Esophagus (tissue), 2 donors: Measurements from ENCODE around the gene GNMT. TPM values are rescaled to one million over a fixed set of nuclear protein-coding genes. Genes with fewer than 3 reads are reported as not detected.

ENCODE experiments used
- H3K27ac ChIP-seq, 2 donors: one replicate each; pipeline ENCODE4 v1.5.1; 2013; ENCODE audit warnings: low read depth in 2 of 2, mild to moderate bottlenecking in 2 of 2, inconsistent platforms in 1 of 2, low read length in 1 of 2, moderate library complexity in 1 of 2
- H3K27me3 ChIP-seq, 2 donors: one replicate each; pipeline ENCODE4 v1.6.1; 2013; ENCODE audit warnings: low read length in 2 of 2, control low read depth in 1 of 2, mild to moderate bottlenecking in 1 of 2; ENCODE audit not compliant: insufficient read depth in 2 of 2, control insufficient read depth in 1 of 2
- H3K36me3 ChIP-seq, 2 donors: one replicate each; pipeline ENCODE4 v1.6.1; 2013; ENCODE audit warnings: low read length in 1 of 2; ENCODE audit not compliant: control insufficient read depth in 2 of 2, insufficient read depth in 2 of 2
- H3K4me1 ChIP-seq, 2 donors: one replicate each; pipeline ENCODE4 v1.6.1; 2013; ENCODE audit warnings: low read length in 1 of 2; ENCODE audit not compliant: control insufficient read depth in 2 of 2, insufficient read depth in 2 of 2
- H3K4me3 ChIP-seq, 2 donors: one replicate each; pipeline ENCODE4 v1.5.1; 2013; ENCODE audit warnings: low read length in 2 of 2, mild to moderate bottlenecking in 2 of 2, low read depth in 1 of 2, moderate library complexity in 1 of 2
- H3K9me3 ChIP-seq, 2 donors: one replicate each; pipeline ENCODE4 v1.6.1; 2013; ENCODE audit warnings: mild to moderate bottlenecking in 2 of 2, low read depth in 1 of 2, low read length in 1 of 2, moderate library complexity in 1 of 2; ENCODE audit not compliant: control insufficient read depth in 2 of 2, insufficient read depth in 1 of 2
- WGBS, 2 donors: extraction: QIAGEN DNeasy Blood & Tissue Kit; methylation state at CpG; one replicate each; pipeline ENCODE4 v1.1.7; 2013; 5-methylcytosine and 5-hydroxymethylcytosine counted together
- polyA plus RNA-seq, 2 donors: library from polyadenylated mRNA; stranded (reverse); fragments of 200-250 nt; gene quantifications; one replicate each; pipeline ENCODE4 v1.2.3, GENCODE V29; 2013
- donor health status: healthy with polysubstance abuse.
- donor health status: Bipolar disorder and iron deficiency.

GNMT gene
- polyA plus RNA-seq, 2 donors: 0.18 to 0.67 TPM

- no peaks in the 10 kb centered on the region for H3K27me3 ChIP-seq
- 63 to 77% methylated on average over 4 of the region's 4 CpGs for WGBS, 2 donors
- peaks cover 12 to 26% of the 10 kb centered on the region in 2 donors for H3K36me3 ChIP-seq
- H3K4me1 ChIP-seq: peaks cover 0 to 7% of the 10 kb centered on the region in 2 donors
- H3K9me3 ChIP-seq: no peaks in the 10 kb centered on the region
- no peak overlapping the region for H3K4me3 ChIP-seq
- peak overlapping the region in 1 of 2 donors; percentile 34 for H3K27ac ChIP-seq
Measured at GRCh38 chr6:42970871-42971612, 10.5 kb downstream of the GNMT start.

DNA sequence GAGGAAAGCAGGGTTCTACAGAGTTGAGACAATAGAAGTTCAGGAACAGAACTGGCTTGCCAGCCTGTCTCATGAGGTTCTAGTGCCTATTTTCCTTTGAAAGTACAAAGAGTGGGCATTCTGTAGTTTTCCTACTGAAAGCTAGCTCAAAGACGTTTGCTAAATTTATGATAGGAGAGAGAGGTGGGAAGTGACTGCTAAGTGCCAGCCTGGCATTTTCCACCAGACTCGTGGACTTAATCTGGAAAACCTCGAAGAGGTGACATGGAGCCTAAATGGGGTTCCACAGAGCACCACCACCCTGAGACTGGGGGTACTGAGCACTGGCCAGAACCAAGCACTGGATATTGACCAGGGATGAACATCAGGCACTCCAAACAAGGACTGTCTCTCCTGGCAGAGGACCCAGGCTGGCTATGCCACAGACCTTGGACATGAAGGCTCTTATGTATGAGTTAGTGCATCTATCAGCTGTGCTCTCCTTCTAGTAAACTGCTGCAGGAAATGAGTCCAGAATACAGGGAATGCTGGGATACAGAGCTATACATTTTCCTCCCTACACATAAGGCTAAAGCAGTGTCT, 11.3 kb downstream of the GNMT start:
- Histone ChIP-seq H3K4me1 (peaks cover 0 to 7% of the 10 kb centered on the region in 2 donors), H3K36me3 (peaks cover 12 to 20% of the 10 kb centered on the region in 2 donors), H3K9me3 (no peaks in the 10 kb centered on the region), H3K27me3 (no peaks in the 10 kb centered on the region), H3K27ac (no peak overlapping the region), H3K4me3 (no peak overlapping the region)
- WGBS, 2 donors: 85 to 91% methylated on average over 3 of the region's 3 CpGs

GRCh38 chr6:42973926-42974325, 13.4 kb downstream of the GNMT start:
- WGBS, 2 donors: 86 to 92% methylated on average over 3 of the region's 3 CpGs
- Histone ChIP-seq H3K27me3 (no peaks in the 10 kb centered on the region), H3K4me1 (peaks cover 0 to 7% of the 10 kb centered on the region in 2 donors), H3K9me3 (no peaks in the 10 kb centered on the region), H3K27ac (no peak overlapping the region), H3K4me3 (no peak overlapping the region), H3K36me3 (peaks cover 4 to 6% of the 10 kb centered on the region in 2 donors)

DNA sequence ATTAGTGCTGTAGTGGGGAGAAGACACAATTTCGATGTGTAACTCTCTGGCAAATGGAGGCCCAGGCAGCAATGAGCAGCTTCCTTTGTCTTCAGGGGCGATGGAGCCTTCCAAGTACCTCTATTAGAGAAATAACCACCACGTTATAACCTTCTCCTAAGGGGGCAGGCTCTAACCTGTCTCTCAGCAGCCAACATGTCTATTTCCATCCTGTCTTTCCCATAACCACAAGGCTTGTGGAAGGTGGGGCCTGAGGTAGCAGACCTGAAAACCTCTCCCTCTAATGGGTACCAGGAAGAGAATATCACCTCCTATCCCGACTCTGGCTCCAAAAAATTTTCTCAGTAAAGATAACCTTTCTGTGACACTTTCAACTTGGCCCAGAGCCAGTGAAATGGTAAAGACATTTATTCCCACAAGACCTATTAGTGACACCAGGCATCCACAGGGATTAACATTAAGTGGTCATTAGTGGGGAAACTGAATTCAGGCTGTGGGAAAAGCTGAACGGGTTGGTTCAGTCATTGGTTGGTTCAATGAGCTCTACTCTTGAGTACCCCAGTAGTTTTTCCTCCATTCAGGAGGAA, 14.5 kb downstream of the GNMT start:
- no peaks in the 10 kb centered on the region for H3K27me3 ChIP-seq
- H3K9me3 ChIP-seq: no peaks in the 10 kb centered on the region
- H3K27ac ChIP-seq: no peak overlapping the region
- no peak overlapping the region for H3K4me3 ChIP-seq
- peaks cover 0 to 11% of the 10 kb centered on the region in 2 donors for H3K4me1 ChIP-seq
- no peaks in the 10 kb centered on the region for H3K36me3 ChIP-seq
- 62 to 63% methylated on average over 5 of the region's 5 CpGs for WGBS, 2 donors

DNA sequence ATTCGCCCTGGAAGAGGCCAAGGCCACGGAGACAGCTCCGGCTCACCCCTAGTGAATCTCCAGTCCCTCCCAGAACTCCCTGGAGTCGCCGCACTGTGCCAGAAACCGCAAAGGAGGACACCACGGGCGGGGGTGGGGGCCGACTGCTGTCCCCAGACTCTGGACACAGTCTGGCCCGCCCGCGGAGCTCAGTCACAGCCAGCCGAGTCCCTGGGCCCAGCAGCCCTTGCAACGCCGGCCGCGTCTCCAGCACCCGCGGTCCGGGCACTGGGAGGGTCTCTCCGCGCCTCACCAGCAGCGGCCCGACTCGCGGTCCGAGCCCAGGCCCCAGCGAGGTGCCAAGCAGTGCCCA, 17.9 kb downstream of the GNMT start:
- WGBS, 2 donors: 0% methylated on average over 28 of the region's 28 CpGs
- peak overlapping the region; percentile 87 to 90 for H3K27ac ChIP-seq
- H3K27me3 ChIP-seq: no peaks in the 10 kb centered on the region
- H3K36me3 ChIP-seq: no peaks in the 10 kb centered on the region
- peak overlapping the region; percentile 71 to 97 for H3K4me3 ChIP-seq
- peaks cover 0 to 10% of the 10 kb centered on the region in 2 donors for H3K4me1 ChIP-seq
- H3K9me3 ChIP-seq: no peaks in the 10 kb centered on the region

- H3K4me1 ChIP-seq: peaks cover 3 to 12% of the 10 kb centered on the region in 2 donors
- WGBS, 2 donors: 0% methylated on average over 48 to 59 of the region's 59 CpGs
- H3K9me3 ChIP-seq: no peaks in the 10 kb centered on the region
- H3K36me3 ChIP-seq: no peaks in the 10 kb centered on the region
- H3K27me3 ChIP-seq: no peaks in the 10 kb centered on the region
- peak within 1 kb of the TSS; percentile 71 to 97 for H3K4me3 ChIP-seq
- peak within 1 kb of the TSS; percentile 87 to 90 for H3K27ac ChIP-seq
Measured at GRCh38 chr6:42978839-42979522, 18.4 kb downstream of the GNMT start, which contains the start of gene PEX6. TSS of gene PEX6 (minus strand) at chr6:42979181. CDS start at chr6:42979150, 31 bp downstream.

- H3K36me3 ChIP-seq: no peaks in the 10 kb centered on the region
- no peaks in the 10 kb centered on the region for H3K9me3 ChIP-seq
- peaks cover 3 to 11% of the 10 kb centered on the region in 2 donors for H3K4me1 ChIP-seq
- H3K27ac ChIP-seq: peak overlapping the region; percentile 87 to 90
- WGBS, 2 donors: 37 to 43% methylated on average over 9 of the region's 9 CpGs
- H3K4me3 ChIP-seq: peak overlapping the region; percentile 71 to 97
- H3K27me3 ChIP-seq: no peaks in the 10 kb centered on the region
Measured at GRCh38 chr6:42979523-42980177, 19.1 kb downstream of the GNMT start.

GRCh38 chr6:42981836-42982235, 21.3 kb downstream of the GNMT start:
- Histone ChIP-seq H3K36me3 (no peaks in the 10 kb centered on the region), H3K4me3 (no peak overlapping the region), H3K9me3 (no peaks in the 10 kb centered on the region), H3K27me3 (no peaks in the 10 kb centered on the region), H3K27ac (no peak overlapping the region), H3K4me1 (peaks cover 3 to 21% of the 10 kb centered on the region in 2 donors)
- 87 to 89% methylated on average over 5 of the region's 5 CpGs for WGBS, 2 donors
